GM18951 (cell line): ENCODE results near the gene PRF1.

ENCODE experiments used
- POLR2A ChIP-seq: IDR thresholded peaks from 4 replicates; pipeline ENCODE4 v1.6.1; 2011; ENCODE audit warnings: mild to moderate bottlenecking; ENCODE audit not compliant: insufficient read length, insufficient read depth; ENCODE audit errors: extremely low read depth
- in situ Hi-C: fragments of 300-500 bp; cut with MboI; formaldehyde crosslinking; loops from one replicate; pipeline ENCODE4 v1.12.0; 2022; ENCODE audit warnings: low sequenced_read_pairs, mixed read lengths, inconsistent platforms; ENCODE audit not compliant: unreplicated experiment

Gene PRF1

DNA sequence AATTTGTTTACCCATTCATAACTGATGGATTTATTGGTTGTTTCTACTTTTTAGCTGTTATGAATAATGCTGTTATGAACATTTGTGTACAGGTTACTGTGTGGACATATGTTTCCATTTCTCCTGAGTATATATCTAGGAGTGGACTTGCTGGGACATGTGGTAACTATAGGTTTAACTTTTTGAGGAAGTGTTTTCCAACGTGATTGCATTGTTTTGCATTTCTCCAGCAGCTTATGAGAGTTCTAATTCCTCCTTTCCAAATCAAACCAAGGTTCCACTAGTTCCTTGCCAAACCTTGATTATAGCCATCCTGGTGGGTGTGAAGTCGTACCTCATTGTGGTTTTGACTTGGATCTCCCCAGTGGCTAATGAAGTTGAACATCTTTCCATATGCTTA, 2.6 kb upstream of the PRF1 start:
- in situ Hi-C loops = no loop called here
- TF ChIP-seq POLR2A = no peak

GRCh38 chr10:70604106-70604505, 1.6 kb upstream of the PRF1 start:
- in situ Hi-C loops = no loop called here
- no peak for TF ChIP-seq POLR2A

- TF ChIP-seq POLR2A = no peak
- in situ Hi-C loops = no loop called here
Observed at GRCh38 chr10:70603449-70603801, 884 bp upstream of the PRF1 start.

DNA sequence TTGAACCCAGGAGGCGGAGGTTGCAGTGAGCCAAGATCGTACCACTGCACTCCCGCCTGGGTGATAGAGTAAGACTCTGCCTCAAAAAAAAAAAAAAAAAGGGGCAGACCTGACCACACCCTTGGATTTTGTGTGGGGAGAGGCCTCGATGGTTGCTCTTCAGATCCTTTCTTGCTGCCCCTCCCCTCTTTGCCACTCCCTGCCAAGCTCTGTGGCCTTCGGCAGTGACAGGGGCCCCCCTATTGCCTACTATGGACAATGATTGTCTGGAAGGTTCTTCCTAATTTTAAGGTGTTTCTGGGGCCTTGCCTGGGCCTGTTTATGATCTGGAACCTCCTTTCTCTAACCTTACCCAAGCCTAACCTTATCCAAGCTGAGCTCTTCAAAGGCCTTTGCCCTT, 795 bp downstream of the PRF1 start:
- in situ Hi-C loops = no loop called here
- no peak for TF ChIP-seq POLR2A

DNA sequence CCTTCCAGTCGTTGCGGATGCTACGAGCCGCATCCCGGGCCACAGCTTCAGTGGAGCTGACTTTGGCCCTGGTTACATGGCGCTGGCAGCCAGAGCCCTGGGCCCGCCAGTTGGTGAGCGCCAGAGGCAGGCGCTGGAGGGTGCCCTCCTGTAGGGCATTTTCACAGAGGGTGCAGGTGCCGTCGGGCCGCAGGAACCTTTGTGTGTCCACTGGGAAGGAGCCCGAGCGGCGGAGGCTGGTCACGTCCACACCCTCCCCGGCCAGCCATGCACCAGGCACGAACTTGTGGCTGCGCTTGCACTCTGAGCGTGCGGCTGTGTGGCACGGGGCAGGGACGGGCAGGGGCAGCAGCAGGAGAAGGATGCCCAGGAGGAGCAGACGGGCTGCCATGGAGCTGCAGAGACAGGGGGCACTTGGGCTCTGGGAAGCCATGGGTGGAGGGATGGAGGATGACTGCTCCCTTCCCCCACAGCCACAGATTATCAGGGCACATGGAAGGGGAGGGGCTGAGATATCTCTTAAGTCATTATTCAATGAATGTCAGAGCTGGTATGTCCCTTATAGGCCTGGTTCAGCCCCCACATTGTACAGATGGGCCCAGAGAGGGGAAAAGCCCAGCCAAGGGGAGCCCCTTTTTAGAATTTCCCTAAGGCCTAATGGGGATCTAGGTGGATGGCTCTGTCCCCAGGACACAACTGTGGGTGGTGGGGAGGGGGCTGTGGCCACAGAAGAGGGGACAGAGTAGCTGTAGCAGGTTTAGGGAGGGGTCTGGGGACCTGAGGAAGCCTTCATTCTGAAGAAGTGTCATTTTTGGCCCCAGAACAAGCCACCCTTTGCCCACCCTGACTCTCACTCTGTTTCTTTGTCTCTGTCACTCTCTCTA, 1.8 kb downstream of the PRF1 start:
- no peak for TF ChIP-seq POLR2A
- in situ Hi-C loops = no loop called here

- in situ Hi-C loops = no loop called here
- TF ChIP-seq POLR2A = no peak
Observed at GRCh38 chr10:70599791-70600190, 2.8 kb downstream of the PRF1 start.

- TF ChIP-seq POLR2A = no peak
- in situ Hi-C loops = no loop called here
Observed at GRCh38 chr10:70599319-70599718, 3.2 kb downstream of the PRF1 start.

DNA sequence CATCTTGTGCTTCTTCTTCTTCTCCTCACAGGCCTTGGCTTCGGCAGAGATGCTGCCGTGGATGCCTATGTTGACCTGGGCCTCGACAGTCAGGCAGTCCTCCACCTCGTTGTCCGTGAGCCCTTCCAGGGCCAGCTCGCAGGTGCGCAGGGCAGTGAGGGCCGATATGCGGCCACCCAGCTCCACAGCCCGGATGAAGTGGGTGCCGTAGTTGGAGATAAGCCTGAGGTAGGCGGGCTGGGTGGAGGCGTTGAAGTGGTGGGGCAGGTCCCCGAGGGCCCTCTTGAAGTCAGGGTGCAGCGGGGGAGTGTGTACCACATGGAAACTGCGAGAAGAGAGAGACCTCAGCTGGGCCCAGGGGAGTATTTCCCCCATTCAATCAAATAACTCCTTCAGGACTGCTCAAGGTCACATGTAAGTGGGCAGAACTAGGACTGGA, 3.7 kb downstream of the PRF1 start:
- in situ Hi-C loops = no loop called here

DNA sequence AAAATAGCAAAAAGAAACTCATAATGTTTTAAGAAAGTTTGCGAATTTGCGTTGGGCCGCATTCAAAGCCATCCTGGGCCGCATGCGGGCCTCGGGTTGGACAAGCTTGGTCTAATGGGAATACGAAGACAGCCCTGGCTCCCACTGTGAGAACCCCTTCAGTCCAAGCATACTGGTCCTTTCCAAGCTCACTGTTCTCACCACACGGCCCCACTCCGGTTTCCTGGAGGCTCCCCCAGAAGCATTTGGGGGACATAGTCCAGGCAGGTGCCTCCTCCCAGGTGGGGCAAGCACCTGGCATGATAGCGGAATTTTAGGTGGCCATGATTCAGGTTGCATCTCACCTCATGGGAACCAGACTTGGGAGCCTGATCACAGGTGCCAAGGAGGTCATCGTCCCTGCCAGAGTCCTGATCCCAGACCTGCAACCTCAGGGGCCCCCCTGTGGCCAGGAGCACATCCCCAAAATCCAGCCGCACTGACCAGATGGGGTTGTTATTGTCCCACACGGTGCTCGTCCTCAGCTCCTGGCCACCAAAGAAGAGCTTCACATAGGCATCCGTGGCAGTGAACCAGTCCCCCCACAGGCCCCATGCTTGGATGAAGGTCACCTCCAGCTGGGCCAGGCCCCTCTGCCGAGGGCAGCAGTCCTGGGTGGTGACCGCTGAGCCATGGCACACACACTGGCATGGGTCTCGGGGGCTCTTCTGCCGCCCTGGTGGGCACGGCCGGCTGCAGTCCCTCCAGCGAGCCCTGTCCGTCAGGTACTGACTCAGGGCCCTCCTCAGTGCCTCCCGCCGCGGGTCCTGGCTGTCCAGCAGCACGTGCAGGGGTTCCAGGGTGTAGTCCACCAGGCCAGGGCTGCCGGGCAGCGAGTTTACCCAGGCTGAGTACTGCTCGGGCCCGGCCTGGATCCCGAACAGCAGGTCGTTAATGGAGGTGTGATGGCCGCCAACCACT, 4.4 kb downstream of the PRF1 start:
- TF ChIP-seq POLR2A = no peak
- in situ Hi-C loops = no loop called here

More for the DNA sequence above, 3.7 kb downstream of the PRF1 start:
- no peak for TF ChIP-seq POLR2A

DNA sequence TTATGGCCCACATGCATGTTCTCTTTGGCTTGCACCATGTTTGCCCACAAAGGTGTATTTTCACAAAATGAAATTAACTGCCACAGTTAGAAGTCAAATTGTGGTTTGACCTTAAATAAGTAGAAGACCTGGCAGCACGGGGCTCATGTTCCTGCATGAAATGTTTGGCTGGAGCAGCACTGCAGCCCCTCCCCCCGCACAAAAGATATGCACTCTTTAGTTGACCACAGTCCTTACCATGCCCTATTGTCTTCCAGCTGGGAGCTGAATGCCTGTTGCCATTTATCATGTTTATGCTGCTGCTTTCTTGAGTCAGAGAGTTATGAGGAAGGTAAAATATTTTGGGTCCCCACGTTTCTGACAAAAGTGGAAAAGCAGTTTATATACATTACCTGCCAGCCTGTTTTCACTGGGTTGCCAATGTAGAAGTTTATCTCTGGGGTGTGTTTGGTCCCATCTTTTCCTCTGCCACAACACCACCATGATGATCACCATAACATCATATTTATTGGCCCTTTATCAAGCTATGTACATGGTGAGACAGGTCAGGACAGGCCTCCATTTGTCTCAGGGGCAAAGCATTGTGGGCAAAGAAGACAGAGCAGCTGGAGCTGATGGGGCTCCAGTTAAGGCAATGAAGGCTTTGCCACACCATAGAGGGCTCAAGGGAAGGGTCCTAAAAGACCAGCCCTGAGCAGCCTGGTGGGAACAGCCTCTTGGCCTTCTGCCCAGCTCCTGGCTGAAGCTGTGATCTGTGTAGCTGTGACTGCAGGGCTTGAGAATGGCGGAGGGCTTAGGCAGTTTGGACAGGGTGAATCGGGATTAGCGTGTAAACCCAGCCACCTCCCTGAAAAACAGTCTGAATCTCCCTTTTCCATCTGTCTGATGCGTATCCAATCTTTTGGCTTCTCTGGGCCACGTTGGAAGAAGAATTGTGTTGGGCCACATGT, 5.4 kb downstream of the PRF1 start:
- no peak for TF ChIP-seq POLR2A
- in situ Hi-C loops = no loop called here

GRCh38 chr10:70596110-70596798, 6.3 kb downstream of the PRF1 start:
- no peak for TF ChIP-seq POLR2A
- in situ Hi-C loops = no loop called here

DNA sequence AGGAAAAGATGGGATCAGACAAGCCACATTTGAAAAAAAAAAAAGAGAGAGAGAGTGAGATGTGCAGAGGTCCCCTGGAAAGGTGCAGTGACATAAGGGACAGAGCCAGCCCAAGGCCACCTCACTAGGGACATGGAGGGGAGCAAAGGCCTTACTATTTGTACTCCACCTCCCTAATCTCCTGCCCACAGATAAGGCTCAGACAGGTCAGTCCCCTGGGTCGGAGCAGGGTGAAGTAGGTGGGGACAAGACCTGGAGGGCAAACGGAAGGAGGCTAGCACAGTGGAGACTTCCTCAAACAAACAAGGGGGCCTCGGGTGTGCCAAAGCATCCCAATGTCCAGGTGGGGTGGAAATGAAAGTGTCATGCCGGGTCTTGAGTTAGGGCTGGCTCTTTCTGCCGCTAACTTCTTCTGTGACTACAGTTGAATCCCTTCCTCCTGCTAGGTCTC, 7.0 kb downstream of the PRF1 start:
- in situ Hi-C loops = no loop called here
- no peak for TF ChIP-seq POLR2A

DNA sequence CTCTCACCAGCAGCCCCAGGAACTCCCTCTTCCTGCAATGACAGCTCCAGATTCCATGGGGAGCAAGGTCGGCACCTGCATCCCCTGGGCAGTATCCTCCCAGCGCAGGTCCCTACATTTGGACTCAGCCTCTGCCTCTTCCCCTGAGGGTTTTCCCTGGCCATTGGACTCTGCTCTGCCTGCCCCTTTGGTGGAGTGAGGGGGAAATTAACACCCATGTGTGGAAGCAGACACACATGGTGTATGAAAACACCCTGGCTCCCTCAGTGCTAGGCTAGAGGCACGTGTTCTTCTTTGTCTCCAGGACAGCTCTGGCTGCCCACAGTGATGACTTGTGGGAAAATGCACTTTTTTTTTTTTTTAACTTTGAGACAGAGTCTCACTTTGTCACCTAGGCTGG, 8.4 kb downstream of the PRF1 start:
- in situ Hi-C loops = no loop called here

More for the DNA sequence above, 8.4 kb downstream of the PRF1 start:
- no peak for TF ChIP-seq POLR2A
